ENCODE results near the gene COL19A1.

- TF ChIP-seq POLR2A (IDR thresholded peaks at IDR 0.05; ENCODE audit: extremely low read depth, insufficient read length) (no peak), CTCF (IDR thresholded peaks at IDR 0.05; ENCODE audit: low read depth, low read length) (no peak)
Observed at GRCh38 chr6:70028926-70029325, 162.6 kb downstream of the COL19A1 start.
